Measurements from ENCODE around the gene ZNF30.
"Not testable (repeated sequence)": the region's sequence is repeated elsewhere in the genome, so short reads cannot be mapped to it uniquely, and the experiment has no call there.

ZNF30 gene

DNA sequence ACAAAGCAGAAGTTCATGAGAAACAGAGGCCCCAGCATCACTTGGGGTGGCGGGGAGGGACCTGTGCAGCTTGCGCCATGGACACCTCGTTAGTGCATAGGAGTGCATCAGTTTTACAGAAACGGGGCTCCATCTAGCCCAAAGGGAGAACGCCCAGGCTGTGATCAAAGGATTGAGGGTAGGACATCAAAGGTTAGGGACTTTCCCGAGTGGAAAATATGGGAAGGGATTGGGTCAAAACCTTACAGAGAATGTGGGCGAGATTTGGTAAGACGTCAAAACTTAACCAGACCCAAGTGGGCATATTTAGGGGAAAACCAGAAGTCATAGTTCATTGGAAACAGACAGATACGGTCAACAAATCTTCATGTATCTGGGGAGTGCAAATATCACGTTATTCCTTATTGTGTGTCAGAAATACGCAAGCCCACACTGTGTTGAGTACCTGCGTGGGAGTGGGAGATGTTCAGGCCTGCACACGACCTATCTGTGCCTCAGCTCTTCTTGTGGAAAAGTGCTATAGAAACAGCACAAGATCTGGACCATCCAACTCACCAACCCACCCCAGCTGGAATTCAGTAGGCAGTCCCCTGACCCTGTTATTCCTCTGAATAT, 64.0 kb downstream of the ZNF30 start:
- no peak for DNase-seq

GRCh38 chr19:34991542-34992333, 65.0 kb downstream of the ZNF30 start:
- DNase-seq, result no peak

DNA sequence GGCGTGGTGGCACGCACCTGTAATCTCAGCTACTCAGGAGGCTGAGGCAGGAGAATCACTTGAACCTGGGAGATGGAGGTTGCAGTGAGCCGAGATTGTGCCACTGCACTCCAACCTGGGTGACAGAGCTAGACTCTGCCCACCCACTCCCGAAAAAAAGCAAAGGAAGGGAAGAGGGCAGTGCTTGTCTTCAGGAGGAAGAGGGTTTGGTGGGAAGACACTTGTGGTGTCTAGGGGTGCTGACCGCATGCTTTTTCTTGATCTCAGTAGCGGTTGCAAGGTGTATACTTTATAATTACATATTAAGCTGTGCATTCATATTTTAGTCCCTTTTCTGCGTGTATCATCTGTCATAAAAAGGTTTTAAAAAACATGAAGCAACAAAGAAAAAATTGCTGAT, 65.9 kb downstream of the ZNF30 start:
- DNase-seq, result not testable (repeated sequence)

- no peak for DNase-seq
These were observed 67.6 kb downstream of the ZNF30 start for GRCh38 chr19:34994286-34994642.
